Mucosa of stomach (tissue), 1 donor: ENCODE results near the gene OR13C5.
"Not testable (repeated sequence)": the region's sequence is repeated elsewhere in the genome, so short reads cannot be mapped to it uniquely, and the experiment has no call there.

Experiments
- H3K27me3 ChIP-seq: one replicate; pipeline ENCODE4 v1.7.0; 2013; ENCODE audit warnings: mild to moderate bottlenecking, low read length; ENCODE audit not compliant: control insufficient read depth, insufficient read depth
- H3K36me3 ChIP-seq: one replicate; pipeline ENCODE4 v1.7.0; 2013; ENCODE audit warnings: low read length; ENCODE audit not compliant: control insufficient read depth, insufficient read depth
- H3K4me1 ChIP-seq: one replicate; pipeline ENCODE4 v1.7.0; 2013; ENCODE audit warnings: mild to moderate bottlenecking, low read length; ENCODE audit not compliant: control insufficient read depth, insufficient read depth
- H3K4me3 ChIP-seq: one replicate; pipeline ENCODE4 v1.7.0; 2013; ENCODE audit warnings: low read length
- H3K9ac ChIP-seq: one replicate; pipeline ENCODE4 v1.7.0; 2013; ENCODE audit warnings: mild to moderate bottlenecking, low read length, moderate library complexity
- H3K9me3 ChIP-seq: one replicate; pipeline ENCODE4 v1.7.0; 2013; ENCODE audit warnings: mild to moderate bottlenecking, low read length, moderate library complexity; ENCODE audit not compliant: control insufficient read depth
- donor health status: Pancreatic carcinoma.

The OR13C5 gene

GRCh38 chr9:104599313-104599712 is at the start of gene OR13C5:
Gene OR13C5 (minus strand): TSS chr9:104599413. CDS start chr9:104599413, 0 bp downstream.
- H3K36me3 ChIP-seq, H3K9me3 ChIP-seq, H3K9ac ChIP-seq, H3K27me3 ChIP-seq, H3K4me1 ChIP-seq, H3K4me3 ChIP-seq: not testable (repeated sequence)

GRCh38 chr9:104635456-104635855 is 36.2 kb upstream of the OR13C5 start:
- H3K4me1 ChIP-seq, result no peaks in the 10 kb centered on the region
- H3K9ac ChIP-seq, result no peak overlapping the region
- no peaks in the 10 kb centered on the region for H3K9me3 ChIP-seq
- H3K27me3 ChIP-seq, result no peaks in the 10 kb centered on the region
- no peaks in the 10 kb centered on the region for H3K36me3 ChIP-seq
- H3K4me3 ChIP-seq, result no peak overlapping the region

GRCh38 chr9:104633976-104634520 is 34.8 kb upstream of the OR13C5 start:
- Histone ChIP-seq H3K4me1 (no peaks in the 10 kb centered on the region), H3K27me3 (no peaks in the 10 kb centered on the region), H3K4me3 (no peak overlapping the region)

GRCh38 chr9:104625964-104626363 is 26.8 kb upstream of the OR13C5 start:
- H3K27me3 ChIP-seq, H3K9me3 ChIP-seq, H3K4me3 ChIP-seq, H3K36me3 ChIP-seq, H3K9ac ChIP-seq, H3K4me1 ChIP-seq: not testable (repeated sequence)

More at GRCh38 chr9:104633976-104634520, 34.8 kb upstream of the OR13C5 start:
- no peaks in the 10 kb centered on the region for H3K9me3 ChIP-seq
- no peaks in the 10 kb centered on the region for H3K36me3 ChIP-seq
- H3K9ac ChIP-seq, result no peak overlapping the region

GRCh38 chr9:104618104-104618503 is 18.9 kb upstream of the OR13C5 start, which contains the start of gene OR13C9:
Gene OR13C9 (minus strand): TSS chr9:104618204. CDS start chr9:104618204, 0 bp downstream.
- Histone ChIP-seq H3K4me3 (no peak within 1 kb of the TSS), H3K36me3 (no peaks in the 10 kb centered on the region), H3K9ac (no peak within 1 kb of the TSS), H3K4me1 (no peaks in the 10 kb centered on the region), H3K27me3 (no peaks in the 10 kb centered on the region), H3K9me3 (no peaks in the 10 kb centered on the region)

- Histone ChIP-seq H3K9ac (no peak overlapping the region), H3K27me3 (no peaks in the 10 kb centered on the region), H3K4me1 (no peaks in the 10 kb centered on the region), H3K36me3 (no peaks in the 10 kb centered on the region), H3K4me3 (no peak overlapping the region), H3K9me3 (no peaks in the 10 kb centered on the region)
Measured at GRCh38 chr9:104617418-104617817, 18.2 kb upstream of the OR13C5 start.

- no peaks in the 10 kb centered on the region for H3K27me3 ChIP-seq
- H3K4me1 ChIP-seq, result no peaks in the 10 kb centered on the region
- no peak overlapping the region for H3K4me3 ChIP-seq
- H3K36me3 ChIP-seq, result no peaks in the 10 kb centered on the region
- no peak overlapping the region for H3K9ac ChIP-seq
- no peaks in the 10 kb centered on the region for H3K9me3 ChIP-seq
Measured at GRCh38 chr9:104611213-104611612, 12.0 kb upstream of the OR13C5 start.

- no peak overlapping the region for H3K4me3 ChIP-seq
- no peak overlapping the region for H3K9ac ChIP-seq
- no peaks in the 10 kb centered on the region for H3K4me1 ChIP-seq
- no peaks in the 10 kb centered on the region for H3K27me3 ChIP-seq
- no peaks in the 10 kb centered on the region for H3K9me3 ChIP-seq
- H3K36me3 ChIP-seq, result no peaks in the 10 kb centered on the region
Measured at GRCh38 chr9:104608336-104608735, 9.1 kb upstream of the OR13C5 start.

GRCh38 chr9:104606152-104606551 is 6.9 kb upstream of the OR13C5 start:
- Histone ChIP-seq H3K9me3 (no peaks in the 10 kb centered on the region), H3K4me1 (no peaks in the 10 kb centered on the region), H3K4me3 (no peak overlapping the region), H3K27me3 (no peaks in the 10 kb centered on the region), H3K36me3 (no peaks in the 10 kb centered on the region), H3K9ac (no peak overlapping the region)

- not testable (repeated sequence) for H3K9ac ChIP-seq, H3K27me3 ChIP-seq, H3K4me1 ChIP-seq, H3K4me3 ChIP-seq, H3K36me3 ChIP-seq, H3K9me3 ChIP-seq
Measured at GRCh38 chr9:104605527-104605926, 6.3 kb upstream of the OR13C5 start, which contains the start of gene OR13C2. Gene OR13C2 (minus strand): TSS chr9:104605627. CDS start chr9:104605627, 0 bp downstream.

GRCh38 chr9:104604801-104605200 is 5.6 kb upstream of the OR13C5 start:
- H3K4me1 ChIP-seq, result no peaks in the 10 kb centered on the region
- no peaks in the 10 kb centered on the region for H3K36me3 ChIP-seq
- H3K9ac ChIP-seq, result no peak overlapping the region
- H3K4me3 ChIP-seq, result no peak overlapping the region
- no peaks in the 10 kb centered on the region for H3K9me3 ChIP-seq
- H3K27me3 ChIP-seq, result no peaks in the 10 kb centered on the region

GRCh38 chr9:104598749-104599148 is 464 bp downstream of the OR13C5 start:
- not testable (repeated sequence) for H3K36me3 ChIP-seq, H3K9me3 ChIP-seq, H3K4me1 ChIP-seq, H3K9ac ChIP-seq, H3K27me3 ChIP-seq, H3K4me3 ChIP-seq

GRCh38 chr9:104589626-104590025 is 9.6 kb downstream of the OR13C5 start:
- Histone ChIP-seq H3K9ac (no peak overlapping the region), H3K27me3 (no peaks in the 10 kb centered on the region), H3K4me1 (no peaks in the 10 kb centered on the region), H3K4me3 (no peak overlapping the region), H3K36me3 (no peaks in the 10 kb centered on the region), H3K9me3 (no peaks in the 10 kb centered on the region)
